GM12878 (cell line): Measurements from ENCODE around the gene AGBL5. TPM values are rescaled to one million over a fixed set of nuclear protein-coding genes. Genes with fewer than 3 reads are reported as not detected.

Experiments
- ASH2L ChIP-seq: fragments of 300-600, 200-600 bp; sonication (generic); IDR thresholded peaks from 2 replicates; pipeline ENCODE4 v1.6.1; 2017; ENCODE audit warnings: low read depth, mild to moderate bottlenecking, borderline replicate concordance
- ATF7 ChIP-seq: fragments of 450-650 bp; IDR thresholded peaks from 2 replicates; pipeline ENCODE4 v1.6.1; 2016; ENCODE audit warnings: low read depth, mild to moderate bottlenecking
- BHLHE40 ChIP-seq, 2 experiments: fragments of 450-650 bp in 1 of 2; IDR thresholded peaks; 2 replicates each; pipeline ENCODE4 v1.6.1; 2011 to 2017; ENCODE audit warnings: low read depth in 2 of 2, borderline replicate concordance in 1 of 2, improper control_type of control experiment in 1 of 2, low read length in 1 of 2, mild to moderate bottlenecking in 1 of 2
- CEBPB ChIP-seq, 2 experiments: fragments of 150-350 bp in 1 of 2; IDR thresholded peaks; 2 replicates each; pipeline ENCODE4 v1.6.1; 2012 to 2014; ENCODE audit warnings: low read depth in 2 of 2, low read length in 2 of 2, borderline replicate concordance in 1 of 2, inconsistent platforms in 1 of 2
- ETV6 ChIP-seq, 2 experiments: fragments of 450-650 bp in 1 of 2; IDR thresholded peaks in 1 of 2; conservative IDR thresholded peaks in 1 of 2; 2 replicates each; pipeline ENCODE4 v1.6.1; 2014; ENCODE audit warnings: antibody characterized with exemption in 1 of 2, borderline replicate concordance in 1 of 2, low read depth in 1 of 2, mild to moderate bottlenecking in 1 of 2, moderate library complexity in 1 of 2
- FOS ChIP-seq: IDR thresholded peaks from 3 replicates; pipeline ENCODE4 v1.6.1; 2011; ENCODE audit warnings: borderline replicate concordance; ENCODE audit not compliant: insufficient read length; ENCODE audit errors: extremely low read depth
- MYB ChIP-seq: fragments of 150-350 bp; IDR thresholded peaks from 2 replicates; pipeline ENCODE4 v1.6.1; 2014; ENCODE audit warnings: mild to moderate bottlenecking, low read depth, low read length, borderline replicate concordance
- MYC ChIP-seq: IDR thresholded peaks from 2 replicates; pipeline ENCODE4 v1.6.1; 2011; ENCODE audit warnings: mild to moderate bottlenecking, low read length, moderate library complexity, inconsistent platforms; ENCODE audit not compliant: insufficient read depth, insufficient replicate concordance, insufficient read length, severe bottlenecking
- NFIC ChIP-seq: IDR thresholded peaks from 2 replicates; pipeline ENCODE4 v1.6.1; 2012; ENCODE audit warnings: low read depth, mild to moderate bottlenecking, inconsistent platforms, low read length, moderate library complexity
- NFYA ChIP-seq: IDR thresholded peaks from 2 replicates; pipeline ENCODE4 v1.6.1; 2011; ENCODE audit warnings: low read depth, mild to moderate bottlenecking, low read length, improper control_type of control experiment, borderline replicate concordance
- NRF1 ChIP-seq: conservative IDR thresholded peaks from 2 replicates; pipeline ENCODE4 v1.6.1; 2011; ENCODE audit warnings: mild to moderate bottlenecking, low read depth, low read length, improper control_type of control experiment
- RCOR1 ChIP-seq: conservative IDR thresholded peaks from 2 replicates; pipeline ENCODE4 v1.6.1; 2012; ENCODE audit warnings: low read depth, low read length, improper control_type of control experiment
- RELA ChIP-seq: fragments of 450-650 bp; IDR thresholded peaks from 2 replicates; pipeline ENCODE4 v1.8.0; 2014; ENCODE audit warnings: borderline replicate concordance; ENCODE audit not compliant: partially characterized antibody
- RFX5 ChIP-seq: IDR thresholded peaks from 2 replicates; pipeline ENCODE4 v1.6.1; 2011; ENCODE audit warnings: low read depth, low read length, improper control_type of control experiment
- SMARCA5 ChIP-seq: fragments of 450-650 bp; IDR thresholded peaks from 2 replicates; pipeline ENCODE4 v1.6.1; 2017; ENCODE audit warnings: mild to moderate bottlenecking
- STAT1 ChIP-seq: fragments of 450-650 bp; conservative IDR thresholded peaks from 2 replicates; pipeline ENCODE4 v1.6.1; 2014; ENCODE audit warnings: antibody characterized with exemption, mild to moderate bottlenecking
- TCF12 ChIP-seq: IDR thresholded peaks from 2 replicates; pipeline ENCODE4 v1.6.1; 2011; ENCODE audit warnings: low read depth, mild to moderate bottlenecking, low read length
- TCF3 ChIP-seq: IDR thresholded peaks from 2 replicates; pipeline ENCODE4 v1.6.1; 2012; ENCODE audit warnings: low read depth, mild to moderate bottlenecking, low read length, borderline replicate concordance; ENCODE audit not compliant: insufficient read depth
- ZNF687 ChIP-seq: fragments of 450-650 bp; IDR thresholded peaks from 2 replicates; pipeline ENCODE4 v1.6.1; 2017; ENCODE audit warnings: mild to moderate bottlenecking, moderate library complexity
- ZZZ3 ChIP-seq: IDR thresholded peaks from 2 replicates; pipeline ENCODE4 v1.6.1; 2011; ENCODE audit warnings: low read depth; ENCODE audit not compliant: control insufficient read depth, insufficient read length
- polyA plus RNA-seq, 11 experiments: library from polyadenylated mRNA; depleted of rRNA in 4 of 11; unstranded in 6 of 11; stranded (reverse) in 5 of 11; fragments of >200 nt; fragmentation: Nextera tagmentation in 4 of 11; fragmentation: Illumina TruSeq in 1 of 11; extraction: Ambion mirVana in 4 of 11; extraction: Trizol in 1 of 11; gene quantifications; 1 replicate in 1 of 11; 2 replicates in 10 of 11; pipeline versions ENCODE4 v1.2.1 to v1.2.3, GENCODE V29; 2011 to 2016; ENCODE audit warnings: inconsistent platforms in 2 of 11, missing spikeins in 2 of 11, low read depth in 1 of 11
- total RNA-seq, 4 experiments: library from RNA; depleted of rRNA in 3 of 4; stranded (reverse); fragments of >200 nt in 3 of 4; fragmentation: Illumina TruSeq in 1 of 4; extraction: Trizol in 1 of 4; gene quantifications; 2 replicates each; pipeline versions ENCODE4 v1.2.1 to v1.2.3, GENCODE V29; 2013 to 2021
- TF ChIP-seq, protein P1 (sequence below), 3 experiments: IDR thresholded peaks in 2 of 3; conservative IDR thresholded peaks in 1 of 3; 2 replicates each; pipeline ENCODE4 v1.5.1; 2011; ENCODE audit warnings: low read depth in 3 of 3, low read length in 3 of 3, mild to moderate bottlenecking in 3 of 3, control low read depth in 2 of 3, moderate library complexity in 2 of 3, inconsistent platforms in 1 of 3, mixed read lengths in 1 of 3; ENCODE audit not compliant: control insufficient read depth in 2 of 3, insufficient read depth in 1 of 3; ENCODE audit errors: extremely low read depth in 1 of 3

The AGBL5 gene
- total and polyA plus RNA-seq, 10 of the 15 experiments (the other 5 are each of a cell fraction or from before 2014, with no cell fraction given): 1.9 to 28.5 (median 19.5) TPM

GRCh38 chr2:27086090-27086723, 34.7 kb downstream of the AGBL5 start (continued):
- no peak; the same call in 1 of the 2 replicates for TF ChIP-seq ZNF687
- no peak for TF ChIP-seq MYB
- no peak for TF ChIP-seq RELA
- no peak for TF ChIP-seq STAT1
- TF ChIP-seq TCF3: no peak
- no peak for TF ChIP-seq TCF12
- TF ChIP-seq, protein P1, sequence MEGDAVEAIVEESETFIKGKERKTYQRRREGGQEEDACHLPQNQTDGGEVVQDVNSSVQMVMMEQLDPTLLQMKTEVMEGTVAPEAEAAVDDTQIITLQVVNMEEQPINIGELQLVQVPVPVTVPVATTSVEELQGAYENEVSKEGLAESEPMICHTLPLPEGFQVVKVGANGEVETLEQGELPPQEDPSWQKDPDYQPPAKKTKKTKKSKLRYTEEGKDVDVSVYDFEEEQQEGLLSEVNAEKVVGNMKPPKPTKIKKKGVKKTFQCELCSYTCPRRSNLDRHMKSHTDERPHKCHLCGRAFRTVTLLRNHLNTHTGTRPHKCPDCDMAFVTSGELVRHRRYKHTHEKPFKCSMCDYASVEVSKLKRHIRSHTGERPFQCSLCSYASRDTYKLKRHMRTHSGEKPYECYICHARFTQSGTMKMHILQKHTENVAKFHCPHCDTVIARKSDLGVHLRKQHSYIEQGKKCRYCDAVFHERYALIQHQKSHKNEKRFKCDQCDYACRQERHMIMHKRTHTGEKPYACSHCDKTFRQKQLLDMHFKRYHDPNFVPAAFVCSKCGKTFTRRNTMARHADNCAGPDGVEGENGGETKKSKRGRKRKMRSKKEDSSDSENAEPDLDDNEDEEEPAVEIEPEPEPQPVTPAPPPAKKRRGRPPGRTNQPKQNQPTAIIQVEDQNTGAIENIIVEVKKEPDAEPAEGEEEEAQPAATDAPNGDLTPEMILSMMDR (IDR thresholded peaks at IDR 0.05 in 2 of 3, conservative IDR thresholded peaks at IDR 0.05 in 1 of 3; ENCODE audit: control insufficient read depth in 2 of 3, extremely low read depth in 1 of 3, insufficient read depth in 1 of 3, low read depth in 3 of 3, low read length in 3 of 3): peak; percentile 77 to 95 (median 83)
- TF ChIP-seq CEBPB (IDR thresholded peaks at IDR 0.05; ENCODE audit: borderline replicate concordance in 1 of 2, low read depth in 2 of 2, low read length in 2 of 2): no peak
- TF ChIP-seq FOS: no peak
- no peak for TF ChIP-seq NFYA
- TF ChIP-seq ASH2L: no peak
- TF ChIP-seq RFX5: peak; percentile 16; the same call in 1 of the 2 replicates
- TF ChIP-seq ETV6 (conservative IDR thresholded peaks at IDR 0.05 in 1 of 2, IDR thresholded peaks at IDR 0.05 in 1 of 2; ENCODE audit: borderline replicate concordance in 1 of 2, low read depth in 1 of 2): no peak
- TF ChIP-seq NFIC: no peak
- no peak; the same call in 1 of the 2 replicates for TF ChIP-seq RCOR1
- TF ChIP-seq BHLHE40 (IDR thresholded peaks at IDR 0.05; ENCODE audit: borderline replicate concordance in 1 of 2, low read depth in 2 of 2, low read length in 1 of 2): peak; percentile 98 to 100
- no peak for TF ChIP-seq NRF1
- TF ChIP-seq SMARCA5: peak; percentile 95
- TF ChIP-seq MYC: no peak
- TF ChIP-seq ZZZ3: no peak
- TF ChIP-seq ATF7: no peak
